Endothelial cell (in vitro differentiated cells): Measurements from ENCODE around the gene CLTRN. TPM values are rescaled to one million over a fixed set of nuclear protein-coding genes. Genes with fewer than 3 reads are reported as not detected.

Source experiments
- DNase-seq: peaks from one replicate; pipeline ENCODE4 v3.0.0; 2021; ENCODE audit warnings: low spot score
- H3K27ac Mint-ChIP-seq: one replicate; pipeline ENCODE4 v1.8.0; 2021; ENCODE audit warnings: mixed read lengths, inconsistent platforms; ENCODE audit not compliant: unreplicated experiment
- H3K27me3 Mint-ChIP-seq: one replicate; pipeline ENCODE4 v1.8.0; 2021; ENCODE audit warnings: mild to moderate bottlenecking, moderate library complexity, mixed read lengths, inconsistent platforms; ENCODE audit not compliant: unreplicated experiment
- H3K36me3 Mint-ChIP-seq: one replicate; pipeline ENCODE4 v1.8.0; 2021; ENCODE audit warnings: mild to moderate bottlenecking, low read depth, mixed read lengths, inconsistent platforms; ENCODE audit not compliant: unreplicated experiment
- H3K4me1 Mint-ChIP-seq: one replicate; pipeline ENCODE4 v1.8.0; 2021; ENCODE audit warnings: mild to moderate bottlenecking, mixed read lengths, inconsistent platforms; ENCODE audit not compliant: unreplicated experiment
- H3K4me3 Mint-ChIP-seq: one replicate; pipeline ENCODE4 v1.8.0; 2021; ENCODE audit warnings: mild to moderate bottlenecking, mixed read lengths, inconsistent platforms; ENCODE audit not compliant: unreplicated experiment
- H3K9me3 Mint-ChIP-seq: one replicate; pipeline ENCODE4 v1.8.0; 2021; ENCODE audit warnings: mixed read lengths, inconsistent platforms; ENCODE audit not compliant: unreplicated experiment
- total RNA-seq: library from RNA; stranded (reverse); fragmentation: NEBNext Ultra II Directional; extraction: Animal tissue kit (Norgen Biotek cat#: 25700); gene quantifications from one replicate; pipeline ENCODE4 v1.2.1, GENCODE V29; 2021; ENCODE audit not compliant: unreplicated experiment
- TF ChIP-seq, protein P1 (sequence below): fragments of 200-600 bp; sonication (generic); IDR thresholded peaks from one replicate; pipeline ENCODE4 v1.5.0; 2021; ENCODE audit warnings: antibody characterized with exemption; ENCODE audit not compliant: unreplicated experiment

CLTRN gene
- total RNA-seq, 1 donor from 2014 or later, result 0.95 TPM

DNA sequence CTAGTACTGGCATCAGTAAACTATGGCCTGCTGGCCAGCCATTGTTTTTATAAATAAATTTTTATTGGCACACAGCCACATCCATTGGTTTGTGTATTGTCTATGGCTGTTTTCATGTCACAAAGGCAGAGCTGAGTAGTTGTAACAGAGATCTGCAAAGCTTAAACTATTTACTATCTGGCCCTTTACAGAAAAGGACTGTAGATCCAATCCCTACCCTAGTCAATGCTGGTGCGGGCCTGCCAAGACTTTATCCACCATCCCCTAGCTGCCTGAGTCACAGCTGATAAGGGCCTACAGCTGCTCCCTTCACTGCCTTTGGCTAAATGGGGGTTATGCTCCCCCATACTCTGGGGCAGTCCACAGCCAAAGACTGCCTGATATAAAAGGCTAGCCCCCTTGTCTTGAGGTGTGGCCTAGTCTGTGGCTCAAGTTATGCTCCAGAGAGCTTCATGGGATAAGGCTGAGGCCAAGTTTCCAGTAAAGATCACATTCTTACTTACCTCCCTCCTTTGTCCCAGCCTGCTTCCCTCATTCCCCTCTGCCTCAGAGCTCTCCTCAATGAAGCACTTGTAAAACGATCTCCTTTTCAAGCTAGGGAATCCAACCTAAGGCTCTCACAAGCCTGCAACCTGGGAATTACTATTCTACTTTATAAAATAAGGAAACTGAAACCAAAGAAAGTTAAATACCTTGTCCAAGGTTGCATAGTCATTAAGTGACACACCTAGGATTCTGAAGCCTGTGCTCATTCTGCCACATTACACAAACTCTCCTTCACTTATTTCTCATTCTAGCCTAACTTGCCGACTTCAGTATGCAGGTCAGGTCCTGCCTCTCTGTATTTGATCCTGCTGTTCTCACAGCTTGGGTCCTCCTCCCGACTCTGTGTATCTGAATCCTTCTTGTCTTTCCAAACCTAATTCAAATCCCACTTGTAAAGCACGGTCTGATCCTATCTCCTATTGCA is 84.5 kb downstream of the CLTRN start:
- H3K27ac Mint-ChIP-seq, result no peak overlapping the region
- no peak for DNase-seq

More for the DNA sequence above, 84.5 kb downstream of the CLTRN start:
- TF ChIP-seq, protein P1, sequence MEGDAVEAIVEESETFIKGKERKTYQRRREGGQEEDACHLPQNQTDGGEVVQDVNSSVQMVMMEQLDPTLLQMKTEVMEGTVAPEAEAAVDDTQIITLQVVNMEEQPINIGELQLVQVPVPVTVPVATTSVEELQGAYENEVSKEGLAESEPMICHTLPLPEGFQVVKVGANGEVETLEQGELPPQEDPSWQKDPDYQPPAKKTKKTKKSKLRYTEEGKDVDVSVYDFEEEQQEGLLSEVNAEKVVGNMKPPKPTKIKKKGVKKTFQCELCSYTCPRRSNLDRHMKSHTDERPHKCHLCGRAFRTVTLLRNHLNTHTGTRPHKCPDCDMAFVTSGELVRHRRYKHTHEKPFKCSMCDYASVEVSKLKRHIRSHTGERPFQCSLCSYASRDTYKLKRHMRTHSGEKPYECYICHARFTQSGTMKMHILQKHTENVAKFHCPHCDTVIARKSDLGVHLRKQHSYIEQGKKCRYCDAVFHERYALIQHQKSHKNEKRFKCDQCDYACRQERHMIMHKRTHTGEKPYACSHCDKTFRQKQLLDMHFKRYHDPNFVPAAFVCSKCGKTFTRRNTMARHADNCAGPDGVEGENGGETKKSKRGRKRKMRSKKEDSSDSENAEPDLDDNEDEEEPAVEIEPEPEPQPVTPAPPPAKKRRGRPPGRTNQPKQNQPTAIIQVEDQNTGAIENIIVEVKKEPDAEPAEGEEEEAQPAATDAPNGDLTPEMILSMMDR, result no peak
- Mint-ChIP-seq H3K4me1 (no peaks in the 10 kb centered on the region), H3K36me3 (no peaks in the 10 kb centered on the region), H3K4me3 (no peak overlapping the region), H3K27me3 (no peaks in the 10 kb centered on the region), H3K9me3 (no peaks in the 10 kb centered on the region)

Other genes with a start within 250 kb of the CLTRN start
- 47.3 TPM for gene PIR, start 171.5 kb downstream of the CLTRN start, total RNA-seq
- 0.74 TPM for gene BMX, start 164.0 kb downstream of the CLTRN start, total RNA-seq
- not detected for gene ACE2, start 63.8 kb downstream of the CLTRN start, total RNA-seq
- 7.2 TPM for gene CA5B, start 73.5 kb upstream of the CLTRN start, total RNA-seq
- gene ZRSR2, start 125.7 kb upstream of the CLTRN start, total RNA-seq, result 8.4 TPM
- gene AP1S2, start 190.0 kb upstream of the CLTRN start, total RNA-seq, result 66.1 TPM